Esophagus squamous epithelium (tissue), 5 donors: ENCODE results near the gene STUB1. TPM values are rescaled to one million over a fixed set of nuclear protein-coding genes. Genes with fewer than 3 reads are reported as not detected.

Experiments used
- DNase-seq: peaks from one replicate; lab custom pipeline; 2025; lab: John Stamatoyannopoulos, UW
- H3K27ac ChIP-seq, 4 donors: fragments of 200-600 bp; sonication (generic); one replicate each; pipeline ENCODE4 v1.5.1; 2016 to 2019; ENCODE audit warnings: mild to moderate bottlenecking in 1 of 4
- H3K27me3 ChIP-seq, 4 donors: fragments of 200-600 bp; sonication (generic); 1 replicate in 3 of 4; 2 replicates in 1 of 4; pipeline versions ENCODE4 v1.5.1 to v1.6.0; 2017 to 2021; ENCODE audit warnings: antibody characterized with exemption in 1 of 4
- H3K36me3 ChIP-seq, 3 donors: fragments of 200-600 bp; sonication (generic); one replicate each; pipeline ENCODE4 v1.5.1; 2016 to 2019
- H3K4me1 ChIP-seq, 3 donors: fragments of 200-600 bp; sonication (generic); one replicate each; pipeline ENCODE4 v1.5.1; 2017 to 2019
- H3K4me3 ChIP-seq, 4 donors: fragments of 200-600 bp; sonication (generic); 1 replicate in 3 of 4; 2 replicates in 1 of 4; pipeline ENCODE4 v1.5.1; 2016 to 2019; ENCODE audit warnings: mild to moderate bottlenecking in 2 of 4, moderate library complexity in 1 of 4
- H3K9me3 ChIP-seq, 3 donors: fragments of 200-600 bp; sonication (generic); one replicate each; pipeline ENCODE4 v1.5.1; 2016 to 2019
- CTCF ChIP-seq, 6 experiments: fragments of 450-650 bp in 4 of 6; fragments of 200-600 bp in 2 of 6; sonication (generic) in 2 of 6; IDR thresholded peaks; one replicate each; pipeline ENCODE4 v1.5.1; 2016 to 2019; ENCODE audit warnings: antibody characterized with exemption in 6 of 6, mild to moderate bottlenecking in 4 of 6, moderate library complexity in 4 of 6
- POLR2A ChIP-seq, 4 donors: fragments of 450-650 bp; IDR thresholded peaks; one replicate each; pipeline ENCODE4 v1.6.1; 2017; ENCODE audit warnings: antibody characterized with exemption in 4 of 4, mild to moderate bottlenecking in 4 of 4, moderate library complexity in 3 of 4
- WGBS, 2 donors: methylation state at CpG; one replicate each; pipeline ENCODE4 v1.1.5; 2018; 5-methylcytosine and 5-hydroxymethylcytosine counted together
- intact Hi-C: fragments of 100-400 bp; cut with DNase I; formaldehyde crosslinking; loops from one replicate; pipeline ENCODE4 v1.15.0; 2022
- total RNA-seq, 4 donors: library from RNA; depleted of rRNA; stranded (reverse); fragments of >200 nt; gene quantifications; one replicate each; pipeline ENCODE4 v1.1.0, GENCODE V29; 2016
- donor health status: DM: yes; HTN: yes; CAD: no.

Gene STUB1
- total RNA-seq, 4 donors from 2014 or later = 102 to 148 (median 120) TPM

GRCh38 chr16:724188-725040 lies 44.2 kb downstream of the STUB1 start:
- Histone ChIP-seq H3K27me3 (peaks cover 0 to 48% (median 1%) of the 10 kb centered on the region in 4 donors), H3K9me3 (no peaks in the 10 kb centered on the region), H3K4me3 (no peak overlapping the region), H3K27ac (no peak overlapping the region), H3K4me1 (peaks cover 41 to 65% (median 45%) of the 10 kb centered on the region in 3 donors), H3K36me3 (no peaks in the 10 kb centered on the region)
- TF ChIP-seq CTCF (IDR thresholded peaks at IDR 0.05) (no peak), POLR2A (IDR thresholded peaks at IDR 0.05) (no peak)
- 40% methylated on average over 1 to 5 of the region's 29 CpGs for WGBS, 2 donors
- intact Hi-C loops = no loop called here
- DNase-seq = no peak

- 64 to 68% methylated on average over 5 to 6 of the region's 7 CpGs for WGBS, 2 donors
- Histone ChIP-seq H3K27me3 (peaks cover 0 to 49% (median 1%) of the 10 kb centered on the region in 4 donors), H3K4me3 (no peak overlapping the region), H3K36me3 (no peaks in the 10 kb centered on the region), H3K27ac (no peak overlapping the region), H3K9me3 (no peaks in the 10 kb centered on the region), H3K4me1 (peaks cover 37 to 59% (median 43%) of the 10 kb centered on the region in 3 donors)
- TF ChIP-seq POLR2A (IDR thresholded peaks at IDR 0.05) (no peak), CTCF (IDR thresholded peaks at IDR 0.05) (no peak)
- DNase-seq = no peak
- intact Hi-C loops = no loop called here
These were observed 44.8 kb downstream of the STUB1 start for GRCh38 chr16:725041-725376.

GRCh38 chr16:725463-726187 lies 45.4 kb downstream of the STUB1 start:
- Histone ChIP-seq H3K4me3 (no peak overlapping the region), H3K27ac (no peak overlapping the region), H3K4me1 (peaks cover 31 to 53% (median 37%) of the 10 kb centered on the region in 3 donors), H3K27me3 (peaks cover 0 to 49% (median 1%) of the 10 kb centered on the region in 4 donors), H3K9me3 (no peaks in the 10 kb centered on the region), H3K36me3 (peaks cover 0 to 5% (median 4%) of the 10 kb centered on the region in 3 donors)
- intact Hi-C loops = no loop called here
- no peak for DNase-seq
- TF ChIP-seq POLR2A (IDR thresholded peaks at IDR 0.05) = no peak
- no peak for TF ChIP-seq CTCF (IDR thresholded peaks at IDR 0.05)
- 50% methylated on average over 5 of the region's 23 CpGs; no CpG with 5 or more reads in 1 of the 2 donors for whole genome bisulfite sequencing, 2 donors

GRCh38 chr16:726188-726437 lies 45.9 kb downstream of the STUB1 start:
- WGBS, 2 donors = no CpG with 5 or more reads among the region's 9 CpGs

More at GRCh38 chr16:726188-726437, 45.9 kb downstream of the STUB1 start:
- no peak for DNase-seq
- H3K36me3 ChIP-seq = peaks cover 0 to 10% (median 7%) of the 10 kb centered on the region in 3 donors
- peak overlapping the region in 2 of 4 donors; percentile 54 to 67 for H3K4me3 ChIP-seq
- intact Hi-C loops = no loop called here
- H3K27ac ChIP-seq = no peak overlapping the region
- no peaks in the 10 kb centered on the region for H3K9me3 ChIP-seq
- no peak for TF ChIP-seq CTCF (IDR thresholded peaks at IDR 0.05)
- TF ChIP-seq POLR2A (IDR thresholded peaks at IDR 0.05) = no peak
- peaks cover 31 to 50% (median 36%) of the 10 kb centered on the region in 3 donors for H3K4me1 ChIP-seq
- peaks cover 0 to 49% (median 1%) of the 10 kb centered on the region in 4 donors for H3K27me3 ChIP-seq
